H1 (cell line): ENCODE measurements around the gene SCARB1. TPM values are rescaled to one million over a fixed set of nuclear protein-coding genes. Genes with fewer than 3 reads are reported as not detected.

Experiments
- CBX5 ChIP-seq: fragments of 300-800, 300-1000 bp; sonication (generic); IDR thresholded peaks from 2 replicates; pipeline ENCODE4 v1.7.1; 2016; ENCODE audit warnings: antibody characterized with exemption, low read length, low read depth
- SP2 ChIP-seq: IDR thresholded peaks from 2 replicates; pipeline ENCODE4 v1.6.1; 2012; ENCODE audit warnings: mild to moderate bottlenecking, low read length, inconsistent platforms
- polyA plus RNA-seq, 7 experiments: library from polyadenylated mRNA; depleted of rRNA in 3 of 7; stranded (reverse) in 5 of 7; unstranded in 2 of 7; fragments of >200 nt in 5 of 7; fragments of 200-250 nt in 2 of 7; gene quantifications; 1 replicate in 5 of 7; 2 replicates in 1 of 7; 4 replicates in 1 of 7; pipeline versions ENCODE4 v1.2.1 to v1.2.3, GENCODE V29; 2011 to 2013; ENCODE audit warnings: missing spikeins in 2 of 7, mixed read lengths in 2 of 7
- total RNA-seq: library from RNA; stranded (reverse); fragmentation: NEBNext Ultra II Directional; extraction: Animal tissue kit (Norgen Biotek cat#: 25700); gene quantifications from 2 replicates; pipeline ENCODE4 v1.2.1, GENCODE V29; 2021

SCARB1 gene
- total and polyA plus RNA-seq, 2 of the 8 experiments (the other 6 are each of a cell fraction or from before 2014, with no cell fraction given), result 45.3 to 57.1 TPM

- TF ChIP-seq SP2 (no peak), CBX5 (no peak)
Measured at GRCh38 chr12:124898923-124899294, 35.2 kb upstream of the SCARB1 start (continued).
